Measurements from ENCODE around the gene RBBP9.
"Not testable (repeated sequence)": the region's sequence is repeated elsewhere in the genome, so short reads cannot be mapped to it uniquely, and the experiment has no call there.

The RBBP9 gene

GRCh38 chr20:18506744-18507143 is 9.7 kb upstream of the RBBP9 start:
- H3K36me3 ChIP-seq (ENCODE audit: insufficient read depth, low read length) = peaks cover 14% of the 10 kb centered on the region; the same call in 1 of the 2 replicates
- peaks cover 12% of the 10 kb centered on the region for H3K4me1 ChIP-seq (ENCODE audit: control insufficient read depth, insufficient read depth, low read length, unreplicated experiment)
- H3K4me3 ChIP-seq (ENCODE audit: low read depth, low read length) = peak overlapping the region; percentile 86
- peaks cover 15% of the 10 kb centered on the region for H3K79me2 ChIP-seq (ENCODE audit: control insufficient read depth, insufficient read depth, low read length, unreplicated experiment)
- no peaks in the 10 kb centered on the region for H3K27me3 ChIP-seq (ENCODE audit: insufficient read depth, low read length)
- H2AFZ ChIP-seq (ENCODE audit: low read length, unreplicated experiment) = peak overlapping the region; percentile 93
- peak overlapping the region; percentile 85 for H3K27ac ChIP-seq (ENCODE audit: low read depth, low read length)

DNA sequence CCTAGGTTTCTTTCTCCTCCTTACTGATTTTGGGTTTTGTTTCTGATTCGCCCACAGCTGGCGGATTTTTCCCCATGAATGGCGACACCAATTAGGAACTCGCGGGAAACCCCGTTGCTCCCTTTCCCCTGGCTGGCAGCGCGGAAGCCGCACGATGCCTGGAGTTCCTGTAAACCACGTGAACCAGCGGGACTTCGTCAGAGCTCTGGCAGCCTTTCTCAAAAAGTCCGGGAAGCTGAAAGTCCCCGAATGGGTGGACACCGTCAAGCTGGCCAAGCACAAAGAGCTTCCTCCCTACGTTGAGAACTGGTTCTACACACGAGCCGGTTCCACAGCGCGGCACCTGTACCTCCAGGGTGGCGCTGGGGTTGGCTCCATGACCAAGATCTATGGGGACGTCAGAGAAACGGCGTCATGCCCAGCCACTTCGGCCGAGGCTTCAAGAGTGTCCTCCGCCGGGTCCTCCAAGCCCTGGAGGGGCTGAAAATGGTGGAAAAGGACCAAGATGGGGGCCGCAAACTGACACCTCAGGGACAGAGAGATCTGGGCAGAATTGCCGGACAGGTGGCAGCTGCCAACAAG is 7.5 kb upstream of the RBBP9 start:
- Histone ChIP-seq H3K36me3 (ENCODE audit: insufficient read depth, low read length) (no peaks in the 10 kb centered on the region), H2AFZ (ENCODE audit: low read length, unreplicated experiment) (peak overlapping the region; percentile 83), H3K4me1 (ENCODE audit: control insufficient read depth, insufficient read depth, low read length, unreplicated experiment) (peaks cover 12% of the 10 kb centered on the region), H3K27ac (ENCODE audit: low read depth, low read length) (no peak overlapping the region), H3K79me2 (ENCODE audit: control insufficient read depth, insufficient read depth, low read length, unreplicated experiment) (peaks cover 15% of the 10 kb centered on the region), H3K27me3 (ENCODE audit: insufficient read depth, low read length) (no peaks in the 10 kb centered on the region), H3K4me3 (ENCODE audit: low read depth, low read length) (peak overlapping the region; percentile 56)

DNA sequence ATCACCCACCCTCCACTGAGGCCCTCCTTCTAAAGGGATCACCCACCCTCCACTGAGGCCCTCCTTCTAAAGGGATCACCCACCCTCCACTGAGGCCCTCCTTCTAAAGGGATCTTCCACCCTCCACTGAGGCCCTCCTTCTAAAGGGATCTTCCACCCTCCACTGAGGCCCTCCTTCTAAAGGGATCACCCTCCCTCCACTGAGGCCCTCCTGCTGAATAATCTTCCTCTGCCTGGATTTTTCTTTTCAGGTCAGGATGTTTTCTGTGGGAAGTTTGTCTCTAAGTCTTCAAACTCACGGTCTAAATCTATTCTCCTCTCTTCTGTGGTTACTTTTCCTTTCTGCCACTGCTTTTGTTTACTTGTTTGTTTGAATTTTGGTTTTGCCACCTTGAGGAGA is 4.6 kb upstream of the RBBP9 start:
- not testable (repeated sequence) for H3K27me3 ChIP-seq (ENCODE audit: insufficient read depth, low read length); H3K27ac ChIP-seq (ENCODE audit: low read depth, low read length); H3K36me3 ChIP-seq (ENCODE audit: insufficient read depth, low read length); H3K4me3 ChIP-seq (ENCODE audit: low read depth, low read length); H3K4me1 ChIP-seq (ENCODE audit: control insufficient read depth, insufficient read depth, low read length, unreplicated experiment); H3K79me2 ChIP-seq (ENCODE audit: control insufficient read depth, insufficient read depth, low read length, unreplicated experiment); H2AFZ ChIP-seq (ENCODE audit: low read length, unreplicated experiment)

- H3K4me3 ChIP-seq (ENCODE audit: low read depth, low read length) = peak overlapping the region; percentile 87
- no peak overlapping the region for H3K27ac ChIP-seq (ENCODE audit: low read depth, low read length)
Observed at GRCh38 chr20:18497603-18498002, 578 bp upstream of the RBBP9 start.

GRCh38 chr20:18496042-18496441 is 983 bp downstream of the RBBP9 start:
- no peaks in the 10 kb centered on the region; the same call in 1 of the 2 replicates for H3K36me3 ChIP-seq (ENCODE audit: insufficient read depth, low read length)
- no peak overlapping the region for H3K27ac ChIP-seq (ENCODE audit: low read depth, low read length)
- peak overlapping the region; percentile 82 for H2AFZ ChIP-seq (ENCODE audit: low read length, unreplicated experiment)

More at GRCh38 chr20:18497603-18498002, 578 bp upstream of the RBBP9 start:
- Histone ChIP-seq H3K27me3 (ENCODE audit: insufficient read depth, low read length) (no peaks in the 10 kb centered on the region), H3K79me2 (ENCODE audit: control insufficient read depth, insufficient read depth, low read length, unreplicated experiment) (no peaks in the 10 kb centered on the region), H3K4me1 (ENCODE audit: control insufficient read depth, insufficient read depth, low read length, unreplicated experiment) (peaks cover 7% of the 10 kb centered on the region), H3K36me3 (ENCODE audit: insufficient read depth, low read length) (no peaks in the 10 kb centered on the region; the same call in 1 of the 2 replicates), H2AFZ (ENCODE audit: low read length, unreplicated experiment) (peak overlapping the region; percentile 82)

GRCh38 chr20:18488301-18488700 is 8.7 kb downstream of the RBBP9 start:
- no peak overlapping the region for H3K4me3 ChIP-seq (ENCODE audit: low read depth, low read length)
- H3K27me3 ChIP-seq (ENCODE audit: insufficient read depth, low read length) = no peaks in the 10 kb centered on the region
- no peaks in the 10 kb centered on the region for H3K4me1 ChIP-seq (ENCODE audit: control insufficient read depth, insufficient read depth, low read length, unreplicated experiment)
- H3K36me3 ChIP-seq (ENCODE audit: insufficient read depth, low read length) = peaks cover 6% of the 10 kb centered on the region
- H3K27ac ChIP-seq (ENCODE audit: low read depth, low read length) = no peak overlapping the region
- no peak overlapping the region for H2AFZ ChIP-seq (ENCODE audit: low read length, unreplicated experiment)
- H3K79me2 ChIP-seq (ENCODE audit: control insufficient read depth, insufficient read depth, low read length, unreplicated experiment) = no peaks in the 10 kb centered on the region

More at GRCh38 chr20:18496042-18496441, 983 bp downstream of the RBBP9 start:
- Histone ChIP-seq H3K4me3 (ENCODE audit: low read depth, low read length) (peak overlapping the region; percentile 87), H3K79me2 (ENCODE audit: control insufficient read depth, insufficient read depth, low read length, unreplicated experiment) (no peaks in the 10 kb centered on the region), H3K27me3 (ENCODE audit: insufficient read depth, low read length) (no peaks in the 10 kb centered on the region), H3K4me1 (ENCODE audit: control insufficient read depth, insufficient read depth, low read length, unreplicated experiment) (peaks cover 7% of the 10 kb centered on the region)

DNA sequence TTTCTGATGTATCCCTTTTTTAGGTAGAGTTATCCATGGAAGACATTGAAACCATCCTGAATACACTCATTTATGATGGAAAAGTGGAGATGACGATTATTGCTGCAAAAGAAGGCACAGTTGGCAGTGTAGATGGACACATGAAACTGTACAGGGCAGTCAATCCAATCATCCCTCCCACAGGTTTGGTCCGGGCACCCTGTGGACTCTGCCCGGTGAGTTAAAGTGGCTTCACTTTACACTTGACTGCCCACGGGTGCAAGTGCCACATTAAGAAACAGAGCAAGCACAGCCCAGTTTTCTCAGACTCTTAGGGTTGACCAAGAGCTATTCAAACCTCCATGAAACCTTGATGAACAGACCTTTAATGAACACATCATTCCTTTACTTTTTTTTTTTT is 15.4 kb downstream of the RBBP9 start:
- Histone ChIP-seq H2AFZ (ENCODE audit: low read length, unreplicated experiment) (no peak overlapping the region), H3K4me1 (ENCODE audit: control insufficient read depth, insufficient read depth, low read length, unreplicated experiment) (no peaks in the 10 kb centered on the region), H3K27ac (ENCODE audit: low read depth, low read length) (no peak overlapping the region), H3K27me3 (ENCODE audit: insufficient read depth, low read length) (no peaks in the 10 kb centered on the region), H3K36me3 (ENCODE audit: insufficient read depth, low read length) (peaks cover 23% of the 10 kb centered on the region), H3K4me3 (ENCODE audit: low read depth, low read length) (no peak overlapping the region), H3K79me2 (ENCODE audit: control insufficient read depth, insufficient read depth, low read length, unreplicated experiment) (no peaks in the 10 kb centered on the region)

GRCh38 chr20:18477821-18478220 is 19.2 kb downstream of the RBBP9 start:
- Histone ChIP-seq H3K27me3 (ENCODE audit: insufficient read depth, low read length) (no peaks in the 10 kb centered on the region), H3K4me3 (ENCODE audit: low read depth, low read length) (no peak overlapping the region), H3K4me1 (ENCODE audit: control insufficient read depth, insufficient read depth, low read length, unreplicated experiment) (no peaks in the 10 kb centered on the region), H2AFZ (ENCODE audit: low read length, unreplicated experiment) (no peak overlapping the region), H3K36me3 (ENCODE audit: insufficient read depth, low read length) (peaks cover 26% of the 10 kb centered on the region), H3K79me2 (ENCODE audit: control insufficient read depth, insufficient read depth, low read length, unreplicated experiment) (no peaks in the 10 kb centered on the region), H3K27ac (ENCODE audit: low read depth, low read length) (no peak overlapping the region)

GRCh38 chr20:18477218-18477617 is 19.8 kb downstream of the RBBP9 start:
- H3K4me3 ChIP-seq (ENCODE audit: low read depth, low read length) = no peak overlapping the region
- peaks cover 20% of the 10 kb centered on the region for H3K36me3 ChIP-seq (ENCODE audit: insufficient read depth, low read length)
- no peaks in the 10 kb centered on the region for H3K27me3 ChIP-seq (ENCODE audit: insufficient read depth, low read length)

GRCh38 chr20:18466894-18467730 is 29.9 kb downstream of the RBBP9 start, which contains the start of the genes DZANK1 and POLR3F:
Gene DZANK1, minus strand, starts transcription at chr20:18467030. Its CDS starts 1,672 bp downstream, at chr20:18465358.
Gene POLR3F, plus strand, starts transcription at chr20:18467390. Its CDS starts 117 bp downstream, at chr20:18467507.
- H3K36me3 ChIP-seq (ENCODE audit: insufficient read depth, low read length) = no peaks in the 10 kb centered on the region
- H3K4me1 ChIP-seq (ENCODE audit: control insufficient read depth, insufficient read depth, low read length, unreplicated experiment) = peaks cover 15% of the 10 kb centered on the region
- peak within 1 kb of the TSS; percentile 97 for H3K27ac ChIP-seq (ENCODE audit: low read depth, low read length)
- no peaks in the 10 kb centered on the region for H3K27me3 ChIP-seq (ENCODE audit: insufficient read depth, low read length)
- H2AFZ ChIP-seq (ENCODE audit: low read length, unreplicated experiment) = peak within 1 kb of the TSS; percentile 98
- peaks cover 34% of the 10 kb centered on the region for H3K79me2 ChIP-seq (ENCODE audit: control insufficient read depth, insufficient read depth, low read length, unreplicated experiment)
- H3K4me3 ChIP-seq (ENCODE audit: low read depth, low read length) = peak within 1 kb of the TSS; percentile 98

More at GRCh38 chr20:18477218-18477617, 19.8 kb downstream of the RBBP9 start:
- Histone ChIP-seq H2AFZ (ENCODE audit: low read length, unreplicated experiment) (no peak overlapping the region), H3K27ac (ENCODE audit: low read depth, low read length) (no peak overlapping the region), H3K4me1 (ENCODE audit: control insufficient read depth, insufficient read depth, low read length, unreplicated experiment) (no peaks in the 10 kb centered on the region), H3K79me2 (ENCODE audit: control insufficient read depth, insufficient read depth, low read length, unreplicated experiment) (no peaks in the 10 kb centered on the region)
